IPS-NIHi11 (cell line): ENCODE results near the gene SCAMP2.

Source experiments
- DNase-seq: peaks from one replicate; pipeline ENCODE4 v3.0.0; 2012; ENCODE audit warnings: mixed read lengths, low spot score

SCAMP2 gene

GRCh38 chr15:74837482-74838136, 35.6 kb downstream of the SCAMP2 start:
- DNase-seq = no peak

DNA sequence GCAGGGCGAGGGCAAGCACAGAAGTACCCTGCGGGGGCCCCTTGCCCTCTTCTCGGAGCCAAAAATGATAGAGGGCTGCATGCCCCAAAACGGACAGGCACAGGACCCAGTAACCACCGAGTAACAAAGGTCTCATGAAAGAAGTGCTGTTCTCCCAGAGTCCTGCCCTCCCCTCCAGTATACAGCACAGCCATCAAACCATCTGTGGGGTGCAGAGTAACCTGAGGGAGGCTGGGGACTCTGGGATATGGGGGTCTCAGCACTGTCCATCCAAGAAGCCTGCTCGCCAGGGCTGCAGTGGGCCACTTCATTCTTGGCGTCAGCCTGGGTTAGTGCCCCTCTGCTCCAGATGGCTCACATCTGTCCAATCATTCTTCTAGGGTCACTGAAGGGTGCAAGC, 36.3 kb downstream of the SCAMP2 start:
- no peak for DNase-seq

GRCh38 chr15:74835312-74835823, 37.8 kb downstream of the SCAMP2 start:
- peak; percentile 93 for DNase-seq

- no peak for DNase-seq
Measured at GRCh38 chr15:74833376-74834107, 39.6 kb downstream of the SCAMP2 start.

DNA sequence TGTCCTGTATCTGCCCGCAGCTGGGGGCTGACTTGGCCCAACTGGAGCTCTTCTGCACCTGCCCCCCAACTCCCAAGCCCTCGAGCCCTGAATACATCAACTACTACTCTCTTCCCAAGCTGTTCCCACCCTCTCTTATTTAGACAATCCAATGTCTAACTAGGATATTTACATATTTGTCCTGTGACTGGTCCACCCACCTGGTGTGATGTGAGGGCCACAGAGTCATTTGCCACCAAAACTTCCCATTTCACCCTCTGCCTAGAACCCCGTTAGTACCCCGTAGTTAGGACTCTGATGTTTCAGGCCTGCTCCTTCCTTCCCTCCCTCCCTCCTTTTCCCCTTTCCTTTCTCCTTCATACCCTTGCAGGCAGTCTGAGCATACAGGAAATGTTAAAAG, 40.3 kb downstream of the SCAMP2 start:
- DNase-seq = no peak

DNA sequence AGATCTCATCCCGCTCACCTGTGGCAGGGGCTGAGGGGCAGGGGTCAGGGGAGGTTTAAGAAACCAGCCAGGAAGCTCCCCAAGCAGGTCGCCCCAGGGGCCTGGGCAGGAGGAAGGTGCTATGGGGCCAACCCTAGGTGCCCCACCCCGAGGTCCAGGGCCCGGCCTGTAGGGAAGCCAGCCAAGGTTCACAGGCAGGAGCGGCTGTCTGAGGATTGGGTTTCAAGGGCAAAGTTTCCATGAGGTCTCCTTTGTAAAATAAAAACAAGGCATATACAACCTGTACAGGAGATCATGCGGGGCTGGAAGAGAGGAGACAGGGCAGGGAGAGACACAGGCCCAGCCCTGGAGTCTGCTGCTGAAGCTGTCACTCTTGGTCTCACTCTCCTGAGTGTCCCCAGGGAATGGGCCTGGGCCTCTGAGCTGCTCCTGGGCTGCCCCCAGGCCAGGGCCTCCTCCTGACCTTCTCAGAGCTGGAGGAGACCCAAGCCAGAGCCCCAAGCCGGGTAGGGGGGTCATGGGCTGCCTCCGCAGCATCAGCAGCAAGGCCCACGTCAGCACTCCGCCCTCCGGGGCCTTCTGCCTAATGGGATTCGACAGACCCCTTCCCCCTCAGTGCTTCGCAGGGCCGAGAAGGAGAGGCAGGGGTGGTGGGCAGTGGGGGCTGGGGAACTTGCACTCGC, 41.2 kb downstream of the SCAMP2 start:
- no peak for DNase-seq

DNA sequence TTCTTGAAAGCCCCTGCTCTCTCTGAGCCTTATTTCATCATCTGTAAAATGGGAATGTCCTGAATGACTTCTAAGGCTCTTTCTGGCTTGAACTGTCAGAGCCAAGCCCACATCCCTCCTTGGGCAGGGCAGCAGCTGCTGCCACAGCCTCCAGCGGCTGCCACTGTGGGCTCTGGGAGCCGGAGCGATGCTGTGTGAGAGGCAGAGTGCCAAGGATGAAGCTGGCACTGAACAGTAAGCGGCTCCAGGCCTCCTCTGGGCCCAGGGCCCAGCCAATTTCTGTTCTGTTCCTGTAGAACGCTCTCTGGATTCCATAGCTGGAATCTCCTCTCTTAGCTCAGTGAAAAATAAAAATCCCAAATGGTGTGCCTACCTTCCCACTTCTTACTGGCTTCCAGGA, 42.3 kb downstream of the SCAMP2 start:
- no peak for DNase-seq

GRCh38 chr15:74829991-74830390, 43.2 kb downstream of the SCAMP2 start:
- DNase-seq = no peak

GRCh38 chr15:74829486-74829885, 43.7 kb downstream of the SCAMP2 start:
- DNase-seq = no peak

DNA sequence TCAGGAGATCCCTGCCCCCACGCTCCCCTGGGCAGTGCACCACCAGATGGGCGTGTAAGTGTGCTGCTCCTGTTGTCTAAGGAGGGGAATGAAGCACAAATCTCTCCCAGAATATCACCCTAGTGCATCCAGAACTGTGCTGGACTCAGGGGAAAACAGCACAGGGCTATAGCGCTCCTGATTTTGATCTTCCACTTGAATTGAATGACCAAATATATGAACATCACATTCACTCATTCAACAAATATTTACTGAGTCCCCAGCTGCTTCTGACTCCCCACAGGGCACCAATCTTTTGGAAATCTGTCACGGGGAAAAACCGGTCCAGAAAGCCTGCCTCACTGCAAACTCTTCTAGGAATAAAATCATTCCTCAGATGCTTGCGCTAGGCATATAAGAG, 44.3 kb downstream of the SCAMP2 start:
- no peak for DNase-seq

DNA sequence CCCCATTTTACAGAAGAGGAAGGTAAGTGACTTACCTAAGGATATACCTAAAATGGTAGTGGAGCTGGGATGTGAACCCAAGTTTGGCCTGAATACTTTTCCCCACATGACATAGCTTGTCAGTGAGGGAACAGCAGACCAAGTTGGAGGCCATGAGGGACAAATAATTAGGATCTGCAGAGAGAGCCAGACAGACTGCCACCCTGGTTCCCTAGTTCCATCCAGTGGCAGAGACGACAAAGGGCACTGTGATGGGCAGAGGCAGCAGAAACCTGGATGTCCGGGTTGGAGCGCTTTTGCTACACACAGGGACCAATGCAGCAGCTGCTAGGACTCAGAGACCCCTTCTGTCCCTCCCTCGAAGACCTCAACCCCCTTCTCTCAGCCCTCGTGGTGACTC, 45.6 kb downstream of the SCAMP2 start:
- DNase-seq = no peak

- DNase-seq = no peak
Measured at GRCh38 chr15:74826921-74827320, 46.2 kb downstream of the SCAMP2 start.

DNA sequence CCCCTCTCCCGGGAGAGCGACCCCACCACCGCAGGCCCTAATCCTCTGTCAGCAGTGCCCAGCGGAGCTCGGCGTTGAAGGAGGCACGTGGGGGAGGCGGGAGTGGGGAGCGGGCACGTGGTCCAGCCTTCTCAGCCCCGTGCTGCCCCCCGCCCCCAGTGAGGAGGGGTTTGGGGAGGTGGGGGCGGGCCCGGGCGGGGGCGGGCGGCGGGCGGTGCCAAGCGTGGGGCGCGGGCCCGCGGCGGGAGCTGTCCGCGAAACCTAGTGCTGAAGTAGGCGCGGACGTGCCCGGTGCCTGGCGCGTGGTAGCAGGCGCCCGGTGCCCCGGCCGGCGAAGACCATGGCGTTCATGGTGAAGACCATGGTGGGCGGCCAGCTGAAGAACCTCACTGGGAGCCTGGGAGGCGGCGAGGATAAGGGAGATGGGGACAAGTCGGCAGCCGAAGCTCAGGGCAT, 46.8 kb downstream of the SCAMP2 start, which contains the start of gene CPLX3:
TSS of gene CPLX3 (plus strand) at position 264 of the 456 bp plus-strand sequence. CDS start at position 341, 77 bp downstream.
- peak; percentile 95 for DNase-seq

DNA sequence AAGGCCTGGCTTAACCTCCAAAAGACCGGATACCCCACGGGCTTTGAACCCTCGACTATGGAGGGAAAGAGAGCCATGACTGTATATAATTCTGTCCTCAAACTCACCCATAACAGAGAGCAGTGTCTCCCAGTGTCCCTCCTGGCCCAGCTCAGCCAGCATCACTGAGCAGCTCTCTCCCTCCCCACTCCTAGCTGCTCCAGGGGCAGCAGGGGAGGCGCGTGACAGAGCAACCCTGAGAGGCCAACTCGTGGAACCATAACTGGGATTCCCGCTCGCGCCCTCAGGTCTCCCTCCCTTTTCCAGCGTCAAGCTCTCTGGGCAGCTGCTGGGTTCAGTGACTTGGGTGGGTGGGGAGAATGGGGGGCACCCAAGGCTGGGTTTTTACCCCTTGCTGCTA, 47.3 kb downstream of the SCAMP2 start:
- no peak for DNase-seq

DNA sequence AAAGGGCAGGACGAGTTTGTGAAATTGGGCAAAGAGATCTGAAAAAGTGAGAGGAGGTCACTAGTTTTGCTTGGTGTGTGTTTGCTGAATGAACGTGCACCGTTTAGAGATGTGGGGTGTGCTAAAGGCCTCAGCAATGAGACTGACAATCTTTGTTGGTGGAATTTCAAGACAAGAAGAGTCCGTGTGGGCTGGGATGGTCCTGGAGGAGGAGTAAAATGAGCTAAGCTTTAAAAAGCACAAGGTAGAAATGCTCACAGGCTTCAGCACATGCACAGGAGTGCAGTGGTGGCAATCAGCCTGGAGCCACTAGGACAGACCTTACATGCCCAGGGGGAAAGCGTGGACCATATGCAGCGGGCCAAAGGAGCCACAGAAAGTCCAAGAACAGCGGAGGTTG, 48.2 kb downstream of the SCAMP2 start:
- DNase-seq = no peak

- no peak for DNase-seq
Measured at GRCh38 chr15:74823324-74823723, 49.8 kb downstream of the SCAMP2 start.

DNA sequence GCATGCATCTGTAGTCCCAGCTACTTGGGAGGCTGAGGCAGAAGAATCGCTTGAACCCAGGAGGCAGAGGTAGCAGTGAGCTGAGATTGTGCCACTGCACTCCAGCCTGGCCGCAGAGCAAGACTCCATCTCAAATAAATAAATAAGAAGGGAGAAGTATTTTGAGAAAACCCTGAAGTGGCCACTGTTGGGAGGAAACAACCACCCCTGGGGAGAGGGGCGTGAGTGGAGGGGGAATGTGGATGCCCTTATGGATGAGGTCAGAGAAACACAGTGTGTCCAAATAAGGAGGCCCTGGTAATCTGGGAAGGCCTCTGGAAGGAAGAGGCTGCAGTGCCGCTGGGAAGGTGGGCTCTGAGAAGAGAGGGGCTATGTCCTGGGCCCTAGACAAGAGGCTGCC, 50.9 kb downstream of the SCAMP2 start:
- DNase-seq = no peak

GRCh38 chr15:74821790-74822158, 51.4 kb downstream of the SCAMP2 start:
- DNase-seq = no peak

- peak; percentile 59 for DNase-seq
Measured at GRCh38 chr15:74821091-74821789, 51.9 kb downstream of the SCAMP2 start.

- DNase-seq = no peak
Measured at GRCh38 chr15:74820056-74820455, 53.1 kb downstream of the SCAMP2 start.

GRCh38 chr15:74817370-74817737, 55.8 kb downstream of the SCAMP2 start:
- DNase-seq = peak; percentile 56

GRCh38 chr15:74816624-74817369, 56.4 kb downstream of the SCAMP2 start:
- no peak for DNase-seq
